IMR-90 (cell line): ENCODE data around the gene ADAMTS8. TPM values are rescaled to one million over a fixed set of nuclear protein-coding genes. Genes with fewer than 3 reads are reported as not detected.
A peak's percentile ranks its signal among the peaks of the same experiment; 100 is the strongest.

Source experiments
- ATAC-seq: fragments of 200-7000 bp; cut with Tn5 transposase; 2 replicates; pipeline ENCODE4 v1.9.1; 2020; ENCODE audit warnings: low read depth, mild to moderate bottlenecking, moderate library complexity
- BruUV-seq: library from RNA; stranded (reverse); fragments of 400-500 nt; replicated peaks from 2 replicates; lab custom pipeline; 2021; lab: Mats Ljungman, UMichigan
- CTCF ChIA-PET: fragments of 300-600 bp; formaldehyde crosslinking; extraction: SDS; loops from one replicate; lab custom pipeline; 2021; ENCODE audit warnings: antibody characterized with exemption; lab: Yijun Ruan, JAX
- POLR2A ChIA-PET: fragments of 300-600 bp; sonication (Branson Sonifier 250); formaldehyde crosslinking; loops from one replicate; lab custom pipeline; 2022; ENCODE audit warnings: antibody characterized with exemption; ENCODE audit not compliant: unreplicated experiment; lab: Charles Lee
- DNase-seq: peaks from one replicate; pipeline ENCODE4 v3.0.0; 2013
- H2AFZ ChIP-seq: replicated peaks from 2 replicates; pipeline ENCODE3; 2013; ENCODE audit warnings: low read length, mild to moderate bottlenecking; ENCODE audit not compliant: poor library complexity
- H2AK5ac ChIP-seq: 2 replicates; pipeline ENCODE4 v1.6.1; 2013; ENCODE audit warnings: low read depth, low read length, inconsistent platforms
- H2AK9ac ChIP-seq: replicated peaks from 2 replicates; pipeline ENCODE3; 2013; ENCODE audit warnings: mild to moderate bottlenecking, low read depth, low read length, moderate library complexity; ENCODE audit not compliant: poor library complexity
- H2BK120ac ChIP-seq: 2 replicates; pipeline ENCODE4 v1.6.1; 2013; ENCODE audit warnings: low read depth, low read length, inconsistent platforms
- H2BK15ac ChIP-seq: 3 replicates; pipeline ENCODE4 v1.6.1; 2013; ENCODE audit warnings: low read depth, low read length, inconsistent platforms
- H2BK20ac ChIP-seq: 2 replicates; pipeline ENCODE4 v1.6.1; 2013; ENCODE audit warnings: low read depth, mild to moderate bottlenecking, inconsistent platforms, low read length, moderate library complexity
- H2BK5ac ChIP-seq: 2 replicates; pipeline ENCODE4 v1.6.1; 2013; ENCODE audit warnings: mild to moderate bottlenecking, low read depth, low read length, inconsistent platforms; ENCODE audit not compliant: poor library complexity, severe bottlenecking
- H3K14ac ChIP-seq: replicated peaks from 2 replicates; pipeline ENCODE4 v1.6.1; 2013; ENCODE audit warnings: low read depth, low read length, inconsistent platforms
- H3K18ac ChIP-seq: 2 replicates; pipeline ENCODE4 v1.6.1; 2013; ENCODE audit warnings: low read depth, low read length, control low read depth
- H3K23ac ChIP-seq: 2 replicates; pipeline ENCODE4 v1.6.1; 2013; ENCODE audit warnings: low read depth, low read length, inconsistent platforms
- H3K27ac ChIP-seq: 2 replicates; pipeline ENCODE4 v1.5.1; 2013; ENCODE audit warnings: mild to moderate bottlenecking, control low read depth, low read length; ENCODE audit not compliant: insufficient read depth
- H3K27me3 ChIP-seq: 2 replicates; pipeline ENCODE4 v1.6.1; 2013; ENCODE audit warnings: low read length; ENCODE audit not compliant: control insufficient read depth, insufficient read depth
- H3K36me3 ChIP-seq: 2 replicates; pipeline ENCODE4 v1.6.1; 2013; ENCODE audit warnings: low read length, mixed read lengths; ENCODE audit not compliant: control insufficient read depth, insufficient read depth
- H3K4ac ChIP-seq: 2 replicates; pipeline ENCODE4 v1.6.1; 2013; ENCODE audit warnings: low read depth, low read length, inconsistent platforms
- H3K4me1 ChIP-seq: 2 replicates; pipeline ENCODE4 v1.6.1; 2013; ENCODE audit warnings: low read length, mixed read lengths; ENCODE audit not compliant: control insufficient read depth, insufficient read depth
- H3K4me2 ChIP-seq: 2 replicates; pipeline ENCODE4 v1.6.1; 2013; ENCODE audit warnings: low read depth, mild to moderate bottlenecking, control low read depth, low read length, moderate library complexity
- H3K4me3 ChIP-seq: 2 replicates; pipeline ENCODE4 v1.5.1; 2013; ENCODE audit warnings: low read depth, mild to moderate bottlenecking, control low read depth, low read length, moderate library complexity; ENCODE audit not compliant: insufficient read depth
- H3K56ac ChIP-seq: 2 replicates; pipeline ENCODE4 v1.6.1; 2013; ENCODE audit warnings: low read length, inconsistent platforms; ENCODE audit not compliant: insufficient read depth; ENCODE audit errors: extremely low read depth
- H3K79me1 ChIP-seq, 2 experiments: 2 replicates each; pipeline ENCODE4 v1.6.1; 2013; ENCODE audit warnings: low read length in 2 of 2, inconsistent platforms in 1 of 2, low read depth in 1 of 2
- H3K9ac ChIP-seq: 2 replicates; pipeline ENCODE4 v1.6.1; 2013; ENCODE audit warnings: low read depth, low read length, control low read depth
- H3K9me1 ChIP-seq: 2 replicates; pipeline ENCODE4 v1.6.1; 2013; ENCODE audit warnings: low read length, inconsistent platforms; ENCODE audit not compliant: insufficient read depth
- H3K9me3 ChIP-seq: 2 replicates; pipeline ENCODE4 v1.6.1; 2013; ENCODE audit warnings: low read length; ENCODE audit not compliant: control insufficient read depth, insufficient read depth
- H4K20me1 ChIP-seq: 2 replicates; pipeline ENCODE4 v1.6.1; 2013; ENCODE audit warnings: low read length, inconsistent platforms; ENCODE audit not compliant: insufficient read depth
- H4K5ac ChIP-seq: 2 replicates; pipeline ENCODE4 v1.6.1; 2013; ENCODE audit warnings: mild to moderate bottlenecking, low read depth, low read length, control low read depth
- H4K8ac ChIP-seq, 2 experiments: 2 replicates each; pipeline ENCODE4 v1.6.1; 2013; ENCODE audit warnings: low read depth in 2 of 2, low read length in 2 of 2, control low read depth in 1 of 2, inconsistent platforms in 1 of 2
- H4K91ac ChIP-seq: 2 replicates; pipeline ENCODE4 v1.6.1; 2013; ENCODE audit warnings: low read depth, low read length, inconsistent platforms; ENCODE audit not compliant: insufficient read depth
- BHLHE40 ChIP-seq: fragments of 150-350 bp; IDR thresholded peaks from 2 replicates; pipeline ENCODE4 v1.6.1; 2016; ENCODE audit warnings: mild to moderate bottlenecking, low read depth, low read length
- CEBPB ChIP-seq: IDR thresholded peaks from 2 replicates; pipeline ENCODE4 v1.6.1; 2012; ENCODE audit warnings: low read depth, low read length, improper control_type of control experiment
- CHD1 ChIP-seq: IDR thresholded peaks from 2 replicates; pipeline ENCODE4 v1.6.1; 2012; ENCODE audit warnings: low read depth, low read length, improper control_type of control experiment
- FOS ChIP-seq: fragments of 150-350 bp; IDR thresholded peaks from 2 replicates; pipeline ENCODE4 v1.6.1; 2016; ENCODE audit warnings: low read depth, low read length
- MXI1 ChIP-seq: IDR thresholded peaks from 2 replicates; pipeline ENCODE4 v1.6.1; 2012; ENCODE audit warnings: low read depth, mild to moderate bottlenecking, low read length, moderate library complexity, borderline replicate concordance
- NFE2L2 ChIP-seq: fragments of 150-350 bp; IDR thresholded peaks from 2 replicates; pipeline ENCODE4 v1.6.1; 2016; ENCODE audit warnings: low read depth, mild to moderate bottlenecking, low read length
- POLR2A ChIP-seq: IDR thresholded peaks from 2 replicates; pipeline ENCODE4 v1.6.1; 2012; ENCODE audit warnings: mild to moderate bottlenecking, low read depth, low read length
- RAD21 ChIP-seq: IDR thresholded peaks from 2 replicates; pipeline ENCODE4 v1.6.1; 2012; ENCODE audit warnings: low read length, improper control_type of control experiment
- RCOR1 ChIP-seq: IDR thresholded peaks from 2 replicates; pipeline ENCODE4 v1.6.1; 2012; ENCODE audit warnings: mild to moderate bottlenecking, low read length, improper control_type of control experiment; ENCODE audit not compliant: insufficient replicate concordance
- RFX5 ChIP-seq: IDR thresholded peaks from 2 replicates; pipeline ENCODE4 v1.8.0; 2012; ENCODE audit warnings: low read depth, mild to moderate bottlenecking, low read length, moderate library complexity
- SMC3 ChIP-seq: fragments of 150-350 bp; IDR thresholded peaks from 2 replicates; pipeline ENCODE4 v1.6.1; 2016; ENCODE audit warnings: low read depth, mild to moderate bottlenecking, antibody characterized with exemption, low read length, moderate library complexity
- WGBS, 2 experiments: methylation state at CpG; one replicate each; pipeline versions ENCODE4 v1.1.5 to v1.1.7; 2013; ENCODE audit warnings: missing lambda C conversion rate in 2 of 2; ENCODE audit not compliant: insufficient read length in 1 of 2; ENCODE audit errors: extremely low coverage in 2 of 2; 5-methylcytosine and 5-hydroxymethylcytosine counted together
- dilution Hi-C: fragments of 300-500 bp; cut with HindIII; formaldehyde crosslinking; loops from one replicate; pipeline ENCODE4 v1.14.3; 2018; ENCODE audit warnings: low sequenced_read_pairs; ENCODE audit not compliant: unreplicated experiment
- in situ Hi-C: fragments of 300-500 bp; cut with MboI; formaldehyde crosslinking; loops from 3 replicates; pipeline ENCODE4 v1.14.3; 2019; ENCODE audit warnings: low sequenced_read_pairs, inconsistent platforms, mixed read lengths
- intact Hi-C: fragments of 100-400 bp; cut with micrococcal nuclease; formaldehyde crosslinking; loops from 2 replicates; pipeline ENCODE4 v1.10.0; 2022
- polyA plus RNA-seq, 3 experiments: library from polyadenylated mRNA; depleted of rRNA; stranded (reverse); fragments of >200 nt; gene quantifications; 2 replicates each; pipeline ENCODE4 v1.2.3, GENCODE V29; 2012; ENCODE audit warnings: low replicate concordance in 1 of 3
- total RNA-seq: library from RNA; depleted of rRNA; stranded (reverse); fragments of >200 nt; gene quantifications from 2 replicates; pipeline ENCODE4 v1.2.3, GENCODE V29; 2012
- TF ChIP-seq, protein P1 (sequence below): conservative IDR thresholded peaks from 2 replicates; pipeline ENCODE4 v1.5.1; 2012; ENCODE audit warnings: mild to moderate bottlenecking, low read depth, low read length, improper control_type of control experiment
- TF ChIP-seq, protein P2 (sequence below): fragments of 150-350 bp; IDR thresholded peaks from 2 replicates; pipeline ENCODE4 v1.6.1; 2017; ENCODE audit warnings: mild to moderate bottlenecking, antibody characterized with exemption, low read length, low read depth
- TF ChIP-seq, protein P3 (sequence below): fragments of 150-350 bp; IDR thresholded peaks from 2 replicates; pipeline ENCODE4 v1.6.1; 2016; ENCODE audit warnings: low read depth, mild to moderate bottlenecking, low read length, moderate library complexity, borderline replicate concordance

Gene ADAMTS8
- total and polyA plus RNA-seq, 2 of the 4 experiments (the other 2 are of a cell fraction) = under 0.01 to 0.60 TPM

DNA sequence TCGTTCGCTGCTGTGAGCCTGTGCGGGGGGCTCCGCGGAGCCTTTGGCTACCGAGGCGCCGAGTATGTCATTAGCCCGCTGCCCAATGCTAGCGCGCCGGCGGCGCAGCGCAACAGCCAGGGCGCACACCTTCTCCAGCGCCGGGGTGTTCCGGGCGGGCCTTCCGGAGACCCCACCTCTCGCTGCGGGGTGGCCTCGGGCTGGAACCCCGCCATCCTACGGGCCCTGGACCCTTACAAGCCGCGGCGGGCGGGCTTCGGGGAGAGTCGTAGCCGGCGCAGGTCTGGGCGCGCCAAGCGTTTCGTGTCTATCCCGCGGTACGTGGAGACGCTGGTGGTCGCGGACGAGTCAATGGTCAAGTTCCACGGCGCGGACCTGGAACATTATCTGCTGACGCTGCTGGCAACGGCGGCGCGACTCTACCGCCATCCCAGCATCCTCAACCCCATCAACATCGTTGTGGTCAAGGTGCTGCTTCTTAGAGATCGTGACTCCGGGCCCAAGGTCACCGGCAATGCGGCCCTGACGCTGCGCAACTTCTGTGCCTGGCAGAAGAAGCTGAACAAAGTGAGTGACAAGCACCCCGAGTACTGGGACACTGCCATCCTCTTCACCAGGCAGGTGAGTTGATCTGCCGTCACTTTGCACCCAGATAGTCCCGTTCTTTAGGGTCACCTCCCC, 21.0 kb upstream of the ADAMTS8 start:
- Histone ChIP-seq H2BK5ac (no peak overlapping the region), H4K8ac (peak overlapping the region in 1 of 2 experiments; percentile 19; a peak in 2 of 4 replicates), H2AK9ac (peak overlapping the region; percentile 62), H3K36me3 (peaks cover 24% of the 10 kb centered on the region; the same call in 1 of the 2 replicates), H3K79me1 (peaks cover 2 to 5% of the 10 kb centered on the region in 2 experiments; a peak in 2 of 4 replicates), H3K14ac (peak overlapping the region; percentile 31; the same call in 1 of the 2 replicates), H3K9me3 (no peaks in the 10 kb centered on the region), H4K5ac (no peak overlapping the region), H4K20me1 (peaks cover 5% of the 10 kb centered on the region), H2AFZ (peak overlapping the region; percentile 95), H3K4me3 (peak overlapping the region; percentile 81), H3K4me2 (peak overlapping the region; percentile 95), H3K4ac (peak overlapping the region; percentile 54; the same call in 1 of the 2 replicates), H3K18ac (peak overlapping the region; percentile 27; the same call in 1 of the 2 replicates), H2BK15ac (peak overlapping the region; percentile 19; the same call in 1 of the 3 replicates), H3K23ac (peak overlapping the region; percentile 86), H2BK20ac (no peak overlapping the region), H2BK120ac (peak overlapping the region; percentile 35), H3K9ac (peak overlapping the region; percentile 68), H4K91ac (peak overlapping the region; percentile 58), H3K27ac (peak overlapping the region; percentile 26), H3K9me1 (peaks cover 10% of the 10 kb centered on the region), H3K4me1 (peaks cover 11% of the 10 kb centered on the region), H3K27me3 (0 out of 2 replicates have a peak, but pooled peaks cover 2% of the 10 kb centered on the region), H2AK5ac (peak overlapping the region; percentile 42), H3K56ac (no peak overlapping the region)
- dilution Hi-C loops = loop anchor here (25.0 kb wide), 1 partner anchor 413 kb away; no protein-coding TSS in a partner anchor
- ATAC-seq = no peak
- ChIA-PET POLR2A (no interaction called here), CTCF (interaction anchor here (0.5 to 1.4 kb wide), 2 partner anchors 128 to 181 kb away, joined by 3 to 6 read pairs; no protein-coding TSS in a partner anchor)
- BruUV-seq = no TSS peak
- TF ChIP-seq NFE2L2 (no peak), RAD21 (no peak), CHD1 (no peak), RFX5 (no peak), POLR2A (no peak), BHLHE40 (no peak), CEBPB (no peak), FOS (no peak), MXI1 (no peak), RCOR1 (no peak), SMC3 (no peak)
- TF ChIP-seq, protein P1, sequence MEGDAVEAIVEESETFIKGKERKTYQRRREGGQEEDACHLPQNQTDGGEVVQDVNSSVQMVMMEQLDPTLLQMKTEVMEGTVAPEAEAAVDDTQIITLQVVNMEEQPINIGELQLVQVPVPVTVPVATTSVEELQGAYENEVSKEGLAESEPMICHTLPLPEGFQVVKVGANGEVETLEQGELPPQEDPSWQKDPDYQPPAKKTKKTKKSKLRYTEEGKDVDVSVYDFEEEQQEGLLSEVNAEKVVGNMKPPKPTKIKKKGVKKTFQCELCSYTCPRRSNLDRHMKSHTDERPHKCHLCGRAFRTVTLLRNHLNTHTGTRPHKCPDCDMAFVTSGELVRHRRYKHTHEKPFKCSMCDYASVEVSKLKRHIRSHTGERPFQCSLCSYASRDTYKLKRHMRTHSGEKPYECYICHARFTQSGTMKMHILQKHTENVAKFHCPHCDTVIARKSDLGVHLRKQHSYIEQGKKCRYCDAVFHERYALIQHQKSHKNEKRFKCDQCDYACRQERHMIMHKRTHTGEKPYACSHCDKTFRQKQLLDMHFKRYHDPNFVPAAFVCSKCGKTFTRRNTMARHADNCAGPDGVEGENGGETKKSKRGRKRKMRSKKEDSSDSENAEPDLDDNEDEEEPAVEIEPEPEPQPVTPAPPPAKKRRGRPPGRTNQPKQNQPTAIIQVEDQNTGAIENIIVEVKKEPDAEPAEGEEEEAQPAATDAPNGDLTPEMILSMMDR = no peak
- TF ChIP-seq, protein P2, sequence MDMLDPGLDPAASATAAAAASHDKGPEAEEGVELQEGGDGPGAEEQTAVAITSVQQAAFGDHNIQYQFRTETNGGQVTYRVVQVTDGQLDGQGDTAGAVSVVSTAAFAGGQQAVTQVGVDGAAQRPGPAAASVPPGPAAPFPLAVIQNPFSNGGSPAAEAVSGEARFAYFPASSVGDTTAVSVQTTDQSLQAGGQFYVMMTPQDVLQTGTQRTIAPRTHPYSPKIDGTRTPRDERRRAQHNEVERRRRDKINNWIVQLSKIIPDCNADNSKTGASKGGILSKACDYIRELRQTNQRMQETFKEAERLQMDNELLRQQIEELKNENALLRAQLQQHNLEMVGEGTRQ = no peak
- TF ChIP-seq, protein P3, sequence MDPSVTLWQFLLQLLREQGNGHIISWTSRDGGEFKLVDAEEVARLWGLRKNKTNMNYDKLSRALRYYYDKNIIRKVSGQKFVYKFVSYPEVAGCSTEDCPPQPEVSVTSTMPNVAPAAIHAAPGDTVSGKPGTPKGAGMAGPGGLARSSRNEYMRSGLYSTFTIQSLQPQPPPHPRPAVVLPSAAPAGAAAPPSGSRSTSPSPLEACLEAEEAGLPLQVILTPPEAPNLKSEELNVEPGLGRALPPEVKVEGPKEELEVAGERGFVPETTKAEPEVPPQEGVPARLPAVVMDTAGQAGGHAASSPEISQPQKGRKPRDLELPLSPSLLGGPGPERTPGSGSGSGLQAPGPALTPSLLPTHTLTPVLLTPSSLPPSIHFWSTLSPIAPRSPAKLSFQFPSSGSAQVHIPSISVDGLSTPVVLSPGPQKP = no peak
- DNase-seq = no peak
- in situ Hi-C loops = loop anchor here (10.0 kb wide), 1 partner anchor 385 kb away; no protein-coding TSS in a partner anchor
- intact Hi-C loops = no loop called here
- 2% methylated on average over 44 of the region's 64 CpGs; no CpG with 5 or more reads in 1 of the 2 experiments for WGBS, 2 experiments
